CD14-positive monocyte (primary cell): ENCODE measurements around the gene ANTXR2. TPM values are rescaled to one million over a fixed set of nuclear protein-coding genes. Genes with fewer than 3 reads are reported as not detected.

Experiments
- DNase-seq, 3 donors: peaks; one replicate each; pipeline ENCODE4 v3.0.0-alpha.2; 2011 to 2022
- H2AFZ ChIP-seq: 2 replicates; pipeline ENCODE4 v1.6.0; 2012; ENCODE audit warnings: mild to moderate bottlenecking, low read depth, low read length, inconsistent platforms; ENCODE audit not compliant: insufficient read depth, poor library complexity, severe bottlenecking
- H3K27ac ChIP-seq, 2 donors: 1 replicate in 1 of 2; 2 replicates in 1 of 2; pipeline ENCODE4 v1.5.1; 2012 to 2013; ENCODE audit warnings: low read length in 2 of 2, control low read depth in 1 of 2, inconsistent platforms in 1 of 2, low read depth in 1 of 2, mild to moderate bottlenecking in 1 of 2
- H3K27me3 ChIP-seq, 2 donors: one replicate each; pipeline versions ENCODE4 v1.6.0 to v1.6.1; 2011 to 2013; ENCODE audit warnings: low read length in 2 of 2; ENCODE audit not compliant: control insufficient read depth in 2 of 2, insufficient read depth in 2 of 2
- H3K36me3 ChIP-seq, 2 donors: replicated peaks in 1 of 2; 1 replicate in 1 of 2; 2 replicates in 1 of 2; pipeline versions ENCODE4 v1.5.1 to v1.6.1; 2012 to 2013; ENCODE audit warnings: low read length in 2 of 2, control low read depth in 1 of 2, inconsistent platforms in 1 of 2, mild to moderate bottlenecking in 1 of 2; ENCODE audit not compliant: insufficient read depth in 2 of 2, control insufficient read depth in 1 of 2
- H3K4me1 ChIP-seq, 2 donors: 1 replicate in 1 of 2; 2 replicates in 1 of 2; pipeline versions ENCODE4 v1.5.1 to v1.6.1; 2012 to 2013; ENCODE audit warnings: low read length in 2 of 2, control low read depth in 1 of 2, inconsistent platforms in 1 of 2, mild to moderate bottlenecking in 1 of 2, moderate library complexity in 1 of 2; ENCODE audit not compliant: insufficient read depth in 2 of 2, control insufficient read depth in 1 of 2
- H3K4me2 ChIP-seq: replicated peaks from 2 replicates; pipeline ENCODE3; 2012; ENCODE audit warnings: low read length, moderate library complexity, mild to moderate bottlenecking; ENCODE audit not compliant: poor library complexity, severe bottlenecking; ENCODE audit errors: extremely low read depth
- H3K4me3 ChIP-seq, 3 experiments: fragments of 200-600 bp in 1 of 3; sonication (generic) in 1 of 3; replicated peaks in 1 of 3; 1 replicate in 2 of 3; 2 replicates in 1 of 3; pipeline ENCODE4 v1.5.1; 2011 to 2013; ENCODE audit warnings: low read length in 3 of 3, mild to moderate bottlenecking in 3 of 3, control low read depth in 2 of 3, low read depth in 2 of 3, inconsistent platforms in 1 of 3, moderate library complexity in 1 of 3
- H3K79me2 ChIP-seq: 2 replicates; pipeline ENCODE4 v1.6.0; 2012; ENCODE audit warnings: mild to moderate bottlenecking, control low read depth, inconsistent platforms, low read length, moderate library complexity; ENCODE audit not compliant: insufficient read depth
- H3K9ac ChIP-seq: 2 replicates; pipeline ENCODE4 v1.6.0; 2017; ENCODE audit warnings: low read length, mild to moderate bottlenecking; ENCODE audit not compliant: insufficient read depth, poor library complexity, severe bottlenecking
- H3K9me3 ChIP-seq, 2 donors: replicated peaks in 1 of 2; 1 replicate in 1 of 2; 2 replicates in 1 of 2; pipeline versions ENCODE4 v1.5.1 to v1.6.1; 2012 to 2013; ENCODE audit warnings: low read length in 2 of 2, control low read depth in 1 of 2; ENCODE audit not compliant: control insufficient read depth in 1 of 2, insufficient read depth in 1 of 2
- H4K20me1 ChIP-seq: 2 replicates; pipeline ENCODE4 v1.6.0; 2012; ENCODE audit warnings: mild to moderate bottlenecking, low read length, control low read depth, moderate library complexity; ENCODE audit not compliant: insufficient read depth
- H3K27ac Mint-ChIP-seq, 7 donors: one replicate each; pipeline ENCODE4 v1.8.0; 2020; ENCODE audit warnings: mild to moderate bottlenecking in 7 of 7, mixed read lengths in 7 of 7, moderate library complexity in 6 of 7, inconsistent platforms in 2 of 7
- H3K27me3 Mint-ChIP-seq, 3 donors: one replicate each; pipeline ENCODE4 v1.8.0; 2021 to 2022; ENCODE audit warnings: low read depth in 3 of 3, mild to moderate bottlenecking in 3 of 3, mixed read lengths in 3 of 3, moderate library complexity in 3 of 3, inconsistent platforms in 1 of 3
- H3K36me3 Mint-ChIP-seq, 2 donors: one replicate each; pipeline ENCODE4 v1.8.0; 2020; ENCODE audit warnings: mixed read lengths in 2 of 2, inconsistent platforms in 1 of 2, mild to moderate bottlenecking in 1 of 2
- H3K4me1 Mint-ChIP-seq: one replicate; pipeline ENCODE4 v1.8.0; 2020; ENCODE audit warnings: mild to moderate bottlenecking, mixed read lengths
- H3K4me3 Mint-ChIP-seq, 2 donors: one replicate each; pipeline ENCODE4 v1.8.0; 2020; ENCODE audit warnings: mild to moderate bottlenecking in 2 of 2, mixed read lengths in 2 of 2, moderate library complexity in 1 of 2
- H3K9me3 Mint-ChIP-seq, 7 donors: one replicate each; pipeline ENCODE4 v1.8.0; 2020 to 2022; ENCODE audit warnings: mixed read lengths in 7 of 7, mild to moderate bottlenecking in 6 of 7, moderate library complexity in 6 of 7, inconsistent platforms in 2 of 7
- WGBS: methylation state at CpG from one replicate; pipeline ENCODE4 v1.1.5; 2013; ENCODE audit warnings: missing lambda C conversion rate; ENCODE audit not compliant: insufficient coverage; 5-methylcytosine and 5-hydroxymethylcytosine counted together
- intact Hi-C, 2 donors: fragments of 100-400 bp; cut with micrococcal nuclease; formaldehyde crosslinking; loops; one replicate each; pipeline versions ENCODE4 v1.15.0 to v1.15.1; 2023
- polyA plus RNA-seq, 3 donors: library from polyadenylated mRNA; depleted of rRNA in 1 of 3; unstranded in 2 of 3; stranded (reverse) in 1 of 3; fragments of 300-500 nt in 2 of 3; fragments of >200 nt in 1 of 3; fragmentation: Illumina TruSeq in 2 of 3; gene quantifications; 1 replicate in 2 of 3; 2 replicates in 1 of 3; pipeline ENCODE4 v1.2.3, GENCODE V29; 2012 to 2021
- TF ChIP-seq, protein P1 (sequence below): fragments of 200-600 bp; IDR thresholded peaks from one replicate; pipeline ENCODE4 v1.8.0; 2022; ENCODE audit warnings: antibody characterized with exemption, mild to moderate bottlenecking

ANTXR2 gene
- polyA plus RNA-seq, 3 donors, result 15.4 to 69.6 (median 59.2) TPM

DNA sequence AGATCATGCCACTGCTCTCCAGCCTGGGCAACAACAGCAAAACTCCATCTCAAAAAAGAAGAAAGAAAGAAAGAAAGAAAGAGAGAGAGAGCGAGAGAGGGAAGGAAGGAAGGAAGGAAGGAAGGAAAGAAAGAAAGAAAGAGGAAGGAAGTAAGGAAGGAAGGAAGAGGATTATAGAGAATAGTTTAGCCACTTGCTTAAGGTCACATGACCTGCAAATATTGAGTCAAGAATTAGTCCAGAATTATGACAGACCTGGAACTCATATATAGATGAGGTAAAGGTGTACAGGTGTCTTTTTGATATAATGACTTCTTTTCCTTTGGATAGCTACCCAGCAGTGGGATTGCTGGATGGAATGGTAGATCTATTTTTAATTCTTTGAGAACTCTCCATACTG is 25.6 kb upstream of the ANTXR2 start:
- TF ChIP-seq, protein P1, sequence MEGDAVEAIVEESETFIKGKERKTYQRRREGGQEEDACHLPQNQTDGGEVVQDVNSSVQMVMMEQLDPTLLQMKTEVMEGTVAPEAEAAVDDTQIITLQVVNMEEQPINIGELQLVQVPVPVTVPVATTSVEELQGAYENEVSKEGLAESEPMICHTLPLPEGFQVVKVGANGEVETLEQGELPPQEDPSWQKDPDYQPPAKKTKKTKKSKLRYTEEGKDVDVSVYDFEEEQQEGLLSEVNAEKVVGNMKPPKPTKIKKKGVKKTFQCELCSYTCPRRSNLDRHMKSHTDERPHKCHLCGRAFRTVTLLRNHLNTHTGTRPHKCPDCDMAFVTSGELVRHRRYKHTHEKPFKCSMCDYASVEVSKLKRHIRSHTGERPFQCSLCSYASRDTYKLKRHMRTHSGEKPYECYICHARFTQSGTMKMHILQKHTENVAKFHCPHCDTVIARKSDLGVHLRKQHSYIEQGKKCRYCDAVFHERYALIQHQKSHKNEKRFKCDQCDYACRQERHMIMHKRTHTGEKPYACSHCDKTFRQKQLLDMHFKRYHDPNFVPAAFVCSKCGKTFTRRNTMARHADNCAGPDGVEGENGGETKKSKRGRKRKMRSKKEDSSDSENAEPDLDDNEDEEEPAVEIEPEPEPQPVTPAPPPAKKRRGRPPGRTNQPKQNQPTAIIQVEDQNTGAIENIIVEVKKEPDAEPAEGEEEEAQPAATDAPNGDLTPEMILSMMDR, result no peak
- Histone ChIP-seq H3K36me3 (no peaks in the 10 kb centered on the region), H3K9me3 (no peaks in the 10 kb centered on the region), H3K4me1 (peaks cover 5 to 16% of the 10 kb centered on the region in 2 donors), H3K79me2 (no peaks in the 10 kb centered on the region), H3K27me3 (no peaks in the 10 kb centered on the region), H3K9ac (no peak overlapping the region), H2AFZ (no peak overlapping the region), H4K20me1 (no peaks in the 10 kb centered on the region), H3K4me3 (no peak overlapping the region), H3K27ac (no peak overlapping the region), H3K4me2 (no peak overlapping the region)
- Mint-ChIP-seq H3K27ac (peak overlapping the region in 1 of 7 donors; percentile 70), H3K36me3 (no peaks in the 10 kb centered on the region), H3K9me3 (peaks cover 0 to 7% (median 2%) of the 10 kb centered on the region in 7 donors), H3K4me3 (peak overlapping the region in 1 of 2 donors; percentile 20), H3K4me1 (peaks cover 20% of the 10 kb centered on the region), H3K27me3 (peaks cover 0 to 4% (median 1%) of the 10 kb centered on the region in 3 donors)
- DNase-seq, result no peak
- intact Hi-C loops, result no loop called here
- WGBS, result no CpG with 5 or more reads among the region's 1 CpG

DNA sequence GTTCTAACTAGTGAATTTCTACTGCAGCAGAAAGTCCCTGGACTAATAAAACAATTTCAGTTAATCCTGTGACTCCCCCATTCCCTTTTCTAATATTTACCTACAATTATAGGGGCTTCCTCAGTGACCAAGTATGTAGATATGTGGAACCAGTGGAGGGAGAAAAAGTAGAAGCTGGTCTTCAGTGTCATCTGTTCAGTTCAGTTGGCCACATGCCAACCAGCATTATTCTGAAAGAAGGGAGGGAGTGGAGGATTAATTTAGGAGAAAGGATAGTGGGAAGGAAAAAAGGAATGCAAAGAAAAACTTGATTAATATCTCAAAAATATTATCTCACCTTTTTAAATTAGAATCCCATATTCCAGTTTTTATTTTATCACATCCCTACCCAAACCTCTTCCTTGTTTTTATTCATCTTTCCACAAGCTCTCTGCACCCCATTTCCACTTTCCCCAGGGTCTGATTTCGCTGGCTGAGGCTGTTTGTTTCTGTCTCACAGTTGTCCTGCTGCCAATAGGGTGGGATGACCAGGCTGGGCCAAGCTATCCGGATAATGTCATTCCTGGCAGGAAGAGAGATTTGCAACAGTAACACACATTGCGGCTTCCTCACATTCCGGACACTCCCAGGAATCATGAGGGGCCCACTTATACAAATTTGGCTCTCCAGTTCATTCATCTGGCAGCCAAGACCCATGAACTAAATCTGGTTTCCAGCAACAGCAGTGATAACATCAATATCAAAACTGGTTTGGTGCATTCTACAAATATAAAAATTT is 24.6 kb upstream of the ANTXR2 start:
- Histone ChIP-seq H3K4me1 (peaks cover 3 to 12% of the 10 kb centered on the region in 2 donors), H3K9ac (no peak overlapping the region), H3K27ac (no peak overlapping the region), H3K4me3 (no peak overlapping the region), H3K9me3 (no peaks in the 10 kb centered on the region), H2AFZ (no peak overlapping the region), H3K4me2 (no peak overlapping the region), H3K27me3 (no peaks in the 10 kb centered on the region), H3K36me3 (no peaks in the 10 kb centered on the region), H3K79me2 (no peaks in the 10 kb centered on the region), H4K20me1 (no peaks in the 10 kb centered on the region)
- peaks cover 0 to 7% (median 2%) of the 10 kb centered on the region in 7 donors for H3K9me3 Mint-ChIP-seq
- H3K4me3 Mint-ChIP-seq, result no peak overlapping the region
- whole genome bisulfite sequencing, result 100% methylated on average over 3 of the region's 4 CpGs
- intact Hi-C loops, result no loop called here
- H3K27ac Mint-ChIP-seq, result peak overlapping the region in 1 of 7 donors; percentile 60
- peaks cover 19% of the 10 kb centered on the region for H3K4me1 Mint-ChIP-seq
- TF ChIP-seq, protein P1, result no peak
- H3K27me3 Mint-ChIP-seq, result peaks cover 0 to 4% (median 1%) of the 10 kb centered on the region in 3 donors
- no peaks in the 10 kb centered on the region for H3K36me3 Mint-ChIP-seq
- DNase-seq, result no peak
